ENCODE data around the gene DBP. TPM values are rescaled to one million over a fixed set of nuclear protein-coding genes. Genes with fewer than 3 reads are reported as not detected.

Gene DBP
- total RNA-seq, 4 donors from 2014 or later = 0.33 to 18.6 (median 6.3) TPM

- TF ChIP-seq, protein P1, sequence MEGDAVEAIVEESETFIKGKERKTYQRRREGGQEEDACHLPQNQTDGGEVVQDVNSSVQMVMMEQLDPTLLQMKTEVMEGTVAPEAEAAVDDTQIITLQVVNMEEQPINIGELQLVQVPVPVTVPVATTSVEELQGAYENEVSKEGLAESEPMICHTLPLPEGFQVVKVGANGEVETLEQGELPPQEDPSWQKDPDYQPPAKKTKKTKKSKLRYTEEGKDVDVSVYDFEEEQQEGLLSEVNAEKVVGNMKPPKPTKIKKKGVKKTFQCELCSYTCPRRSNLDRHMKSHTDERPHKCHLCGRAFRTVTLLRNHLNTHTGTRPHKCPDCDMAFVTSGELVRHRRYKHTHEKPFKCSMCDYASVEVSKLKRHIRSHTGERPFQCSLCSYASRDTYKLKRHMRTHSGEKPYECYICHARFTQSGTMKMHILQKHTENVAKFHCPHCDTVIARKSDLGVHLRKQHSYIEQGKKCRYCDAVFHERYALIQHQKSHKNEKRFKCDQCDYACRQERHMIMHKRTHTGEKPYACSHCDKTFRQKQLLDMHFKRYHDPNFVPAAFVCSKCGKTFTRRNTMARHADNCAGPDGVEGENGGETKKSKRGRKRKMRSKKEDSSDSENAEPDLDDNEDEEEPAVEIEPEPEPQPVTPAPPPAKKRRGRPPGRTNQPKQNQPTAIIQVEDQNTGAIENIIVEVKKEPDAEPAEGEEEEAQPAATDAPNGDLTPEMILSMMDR (IDR thresholded peaks at IDR 0.05; ENCODE audit: low read depth) = no peak
These were observed 4.5 kb downstream of the DBP start for GRCh38 chr19:48632692-48633147.

DNA sequence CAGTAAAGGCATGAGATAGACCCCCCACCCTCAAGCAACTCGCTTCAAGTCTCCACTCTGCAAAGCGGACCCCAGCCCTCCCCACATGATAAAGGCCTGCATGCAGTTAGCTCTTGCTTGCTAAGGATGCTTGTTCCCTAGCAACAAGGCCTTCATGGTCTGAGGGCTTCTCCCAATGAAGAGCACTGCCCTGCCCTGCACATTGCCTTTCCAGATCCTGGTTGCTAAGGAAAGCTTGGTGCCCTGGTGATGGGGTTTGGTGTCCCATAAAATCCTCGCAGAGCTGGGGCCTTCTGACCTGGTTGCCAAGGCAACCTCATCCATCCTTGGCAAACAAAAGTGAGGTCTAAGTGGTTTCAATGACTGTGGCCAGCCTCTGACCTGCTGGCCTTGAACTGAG, 6.0 kb downstream of the DBP start:
- TF ChIP-seq, protein P1 (IDR thresholded peaks at IDR 0.05; ENCODE audit: low read depth) = no peak

GRCh38 chr19:48630296-48631063, 6.7 kb downstream of the DBP start:
- TF ChIP-seq, protein P1 (IDR thresholded peaks at IDR 0.05; ENCODE audit: low read depth) = no peak

DNA sequence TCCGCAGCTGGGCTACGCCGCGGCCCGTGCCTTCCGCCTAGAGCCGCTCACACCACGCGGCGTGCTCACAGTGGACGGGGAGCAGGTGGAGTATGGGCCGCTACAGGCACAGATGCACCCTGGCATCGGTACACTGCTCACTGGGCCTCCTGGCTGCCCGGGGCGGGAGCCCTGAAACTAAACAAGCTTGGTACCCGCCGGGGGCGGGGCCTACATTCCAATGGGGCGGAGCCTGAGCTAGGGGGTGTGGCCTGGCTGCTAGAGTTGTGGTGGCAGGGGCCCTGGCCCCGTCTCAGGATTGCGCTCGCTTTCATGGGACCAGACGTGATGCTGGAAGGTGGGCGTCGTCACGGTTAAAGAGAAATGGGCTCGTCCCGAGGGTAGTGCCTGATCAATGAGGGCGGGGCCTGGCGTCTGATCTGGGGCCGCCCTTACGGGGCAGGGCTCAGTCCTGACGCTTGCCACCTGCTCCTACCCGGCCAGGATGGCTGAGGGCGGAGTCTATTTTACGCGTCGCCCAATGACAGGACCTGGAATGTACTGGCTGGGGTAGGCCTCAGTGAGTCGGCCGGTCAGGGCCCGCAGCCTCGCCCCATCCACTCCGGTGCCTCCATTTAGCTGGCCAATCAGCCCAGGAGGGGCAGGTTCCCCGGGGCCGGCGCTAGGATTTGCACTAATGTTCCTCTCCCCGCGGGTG, 7.4 kb downstream of the DBP start:
- TF ChIP-seq, protein P1 (IDR thresholded peaks at IDR 0.05; ENCODE audit: low read depth) = no peak

GRCh38 chr19:48629297-48629598, 7.9 kb downstream of the DBP start:
- TF ChIP-seq, protein P1 (IDR thresholded peaks at IDR 0.05; ENCODE audit: low read depth) = no peak

DNA sequence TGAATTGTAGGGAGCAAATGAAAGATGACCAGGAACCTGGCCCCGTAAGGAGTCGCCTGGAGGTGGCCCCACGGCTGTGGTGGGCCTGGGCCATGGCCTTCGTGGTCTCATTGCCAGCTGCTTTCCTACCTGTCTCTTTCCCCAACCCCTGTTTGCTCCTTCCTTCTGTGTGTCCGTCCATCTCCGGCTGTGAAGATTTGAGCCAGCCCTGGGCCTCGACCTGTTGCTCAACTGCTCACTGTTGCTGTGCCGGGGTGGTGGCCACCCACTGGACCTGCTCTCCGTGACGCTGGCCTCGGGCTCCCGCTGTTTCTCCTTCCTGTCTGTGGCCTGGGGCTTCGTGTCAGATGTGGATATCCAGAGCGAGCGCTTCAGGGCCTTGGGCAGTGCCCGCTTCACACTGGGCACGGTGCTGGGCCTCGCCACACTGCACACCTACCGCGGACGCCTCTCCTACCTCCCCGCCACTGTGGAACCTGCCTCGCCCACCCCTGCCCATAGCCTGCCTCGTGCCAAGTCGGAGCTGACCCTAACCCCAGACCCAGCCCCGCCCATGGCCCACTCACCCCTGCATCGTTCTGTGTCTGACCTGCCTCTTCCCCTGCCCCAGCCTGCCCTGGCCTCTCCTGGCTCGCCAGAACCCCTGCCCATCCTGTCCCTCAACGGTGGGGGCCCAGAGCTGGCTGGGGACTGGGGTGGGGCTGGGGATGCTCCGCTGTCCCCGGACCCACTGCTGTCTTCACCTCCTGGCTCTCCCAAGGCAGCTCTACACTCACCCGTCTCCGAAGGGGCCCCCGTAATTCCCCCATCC, 8.5 kb downstream of the DBP start:
- TF ChIP-seq, protein P1 (IDR thresholded peaks at IDR 0.05; ENCODE audit: low read depth) = no peak

DNA sequence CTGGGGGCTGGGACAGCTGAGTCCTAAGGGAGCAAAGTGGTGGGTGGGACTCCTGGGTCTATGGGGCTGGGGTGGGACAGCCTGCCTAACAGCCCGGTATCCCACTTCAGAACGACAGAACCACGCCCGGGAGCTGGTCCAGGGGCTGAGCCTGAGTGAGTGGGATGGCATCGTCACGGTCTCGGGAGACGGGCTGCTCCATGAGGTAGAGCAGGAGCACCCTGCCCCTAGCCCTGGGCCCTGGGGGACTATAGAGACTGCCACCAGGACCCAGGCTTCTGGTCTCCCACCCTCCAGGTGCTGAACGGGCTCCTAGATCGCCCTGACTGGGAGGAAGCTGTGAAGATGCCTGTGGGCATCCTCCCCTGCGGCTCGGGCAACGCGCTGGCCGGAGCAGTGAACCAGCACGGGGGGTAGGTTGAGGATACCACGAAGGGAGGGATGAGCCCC, 9.3 kb downstream of the DBP start:
- TF ChIP-seq, protein P1 (IDR thresholded peaks at IDR 0.05; ENCODE audit: low read depth) = no peak
